Measurements from ENCODE around the gene ZNF485.
"Not testable (repeated sequence)": the region's sequence is repeated elsewhere in the genome, so short reads cannot be mapped to it uniquely, and the experiment has no call there.

ZNF485 gene

DNA sequence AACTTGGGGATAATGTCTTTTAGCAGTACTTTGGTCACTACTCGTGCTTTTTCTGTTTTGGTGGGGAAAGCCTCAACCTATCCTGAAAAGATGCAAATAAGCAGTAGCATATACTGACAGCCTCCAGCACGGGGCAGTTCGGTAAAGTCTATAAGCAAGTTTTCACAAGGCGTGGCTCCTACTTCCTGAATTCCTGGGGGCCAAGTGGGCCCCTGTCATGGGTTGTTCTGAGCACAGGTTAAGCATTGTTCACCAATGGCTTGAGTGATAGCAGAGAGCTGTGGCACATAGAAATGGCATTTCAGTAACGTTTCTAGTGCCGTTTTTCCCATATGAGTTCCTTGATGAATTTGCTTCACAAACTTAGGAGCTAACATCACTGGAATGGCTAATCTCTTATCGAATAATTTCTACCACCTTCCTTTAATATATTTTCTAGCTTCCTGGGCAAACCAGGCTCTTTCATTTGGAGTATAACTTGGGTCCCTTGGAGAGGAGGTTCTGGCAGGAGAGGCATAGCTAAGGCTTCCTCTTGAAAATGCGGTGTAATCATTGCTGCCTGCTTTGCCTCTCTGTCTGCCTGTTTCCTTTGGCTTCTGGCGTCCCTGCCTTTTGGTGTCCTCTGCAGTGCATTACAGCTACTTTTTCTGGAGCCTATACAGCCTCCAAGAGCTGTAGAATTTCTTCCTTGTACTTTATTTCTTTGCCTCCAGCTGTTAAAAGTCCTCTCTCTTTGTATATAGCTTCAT lies 20.1 kb upstream of the ZNF485 start:
- no peak overlapping the region for H3K4me3 ChIP-seq (ENCODE audit: low read length)
- no peak overlapping the region for H3K4me2 ChIP-seq (ENCODE audit: low read length)
- peaks cover 17% of the 10 kb centered on the region for H3K27me3 ChIP-seq (ENCODE audit: control insufficient read depth, insufficient read depth, low read length)
- no peak overlapping the region for H3K9ac ChIP-seq (ENCODE audit: low read depth, low read length)
- H3K36me3 ChIP-seq (ENCODE audit: insufficient read depth, low read length) = no peaks in the 10 kb centered on the region
- H3K9me3 ChIP-seq (replicated peaks; ENCODE audit: low read length) = no peaks in the 10 kb centered on the region
- H3K4me1 ChIP-seq (ENCODE audit: control insufficient read depth, insufficient read depth, low read length) = no peaks in the 10 kb centered on the region

- not testable (repeated sequence) for H3K9ac ChIP-seq (ENCODE audit: low read depth, low read length); H3K4me1 ChIP-seq (ENCODE audit: control insufficient read depth, insufficient read depth, low read length); H3K4me2 ChIP-seq (ENCODE audit: low read length); H3K4me3 ChIP-seq (ENCODE audit: low read length); H3K9me3 ChIP-seq (replicated peaks; ENCODE audit: low read length); H3K36me3 ChIP-seq (ENCODE audit: insufficient read depth, low read length)
- peaks cover 17% of the 10 kb centered on the region for H3K27me3 ChIP-seq (ENCODE audit: control insufficient read depth, insufficient read depth, low read length)
These were observed 19.5 kb upstream of the ZNF485 start for GRCh38 chr10:43586730-43587115.

DNA sequence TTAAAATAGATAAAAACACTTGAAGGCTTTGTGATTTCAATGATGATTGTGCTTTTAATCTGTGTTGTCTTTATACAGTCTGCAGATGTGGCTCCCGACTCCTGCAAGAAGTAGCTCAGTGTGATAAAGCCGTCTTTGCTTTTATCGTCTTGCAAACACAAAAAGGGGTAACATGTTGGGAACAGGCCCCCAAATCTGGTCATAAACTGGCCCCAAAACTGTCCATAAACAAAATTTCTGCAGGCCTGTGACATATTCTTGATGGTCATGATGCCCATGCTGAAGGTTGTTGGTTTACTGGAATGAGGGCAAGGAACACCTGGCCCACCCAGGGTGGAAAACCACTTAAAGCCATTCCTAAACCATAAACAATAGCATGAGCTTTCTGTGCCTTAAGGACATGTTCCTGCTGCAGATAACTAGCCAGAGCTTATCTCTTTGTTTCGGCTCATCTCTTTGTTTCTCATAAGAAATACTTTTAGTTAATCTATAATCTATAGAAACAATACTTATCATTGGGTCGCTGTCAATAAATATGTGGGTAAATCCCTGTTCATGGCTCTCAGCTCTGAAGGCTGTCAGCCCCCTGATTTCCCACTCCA lies 14.8 kb upstream of the ZNF485 start:
- Histone ChIP-seq H3K9me3 (replicated peaks; ENCODE audit: low read length) (peaks cover 3% of the 10 kb centered on the region), H3K4me2 (ENCODE audit: low read length) (no peak overlapping the region), H3K36me3 (ENCODE audit: insufficient read depth, low read length) (no peaks in the 10 kb centered on the region), H3K4me3 (ENCODE audit: low read length) (no peak overlapping the region), H3K9ac (ENCODE audit: low read depth, low read length) (no peak overlapping the region), H3K4me1 (ENCODE audit: control insufficient read depth, insufficient read depth, low read length) (peaks cover 3% of the 10 kb centered on the region), H3K27me3 (ENCODE audit: control insufficient read depth, insufficient read depth, low read length) (peaks cover 19% of the 10 kb centered on the region)

- peak overlapping the region; percentile 41 for H3K9ac ChIP-seq (ENCODE audit: low read depth, low read length)
- peak overlapping the region; percentile 86 for H3K4me2 ChIP-seq (ENCODE audit: low read length)
- H3K27me3 ChIP-seq (ENCODE audit: control insufficient read depth, insufficient read depth, low read length) = peaks cover 6% of the 10 kb centered on the region
- peak overlapping the region; percentile 62 for H3K4me3 ChIP-seq (ENCODE audit: low read length)
- H3K4me1 ChIP-seq (ENCODE audit: control insufficient read depth, insufficient read depth, low read length) = peaks cover 3% of the 10 kb centered on the region
- H3K36me3 ChIP-seq (ENCODE audit: insufficient read depth, low read length) = no peaks in the 10 kb centered on the region
- H3K9me3 ChIP-seq (replicated peaks; ENCODE audit: low read length) = peaks cover 3% of the 10 kb centered on the region
These were observed 11.2 kb upstream of the ZNF485 start for GRCh38 chr10:43594944-43595589.

GRCh38 chr10:43595739-43596298 lies 10.4 kb upstream of the ZNF485 start:
- Histone ChIP-seq H3K4me2 (ENCODE audit: low read length) (peak overlapping the region; percentile 86), H3K27me3 (ENCODE audit: control insufficient read depth, insufficient read depth, low read length) (peaks cover 6% of the 10 kb centered on the region), H3K9ac (ENCODE audit: low read depth, low read length) (no peak overlapping the region), H3K4me3 (ENCODE audit: low read length) (no peak overlapping the region), H3K9me3 (replicated peaks; ENCODE audit: low read length) (peaks cover 3% of the 10 kb centered on the region), H3K4me1 (ENCODE audit: control insufficient read depth, insufficient read depth, low read length) (peaks cover 3% of the 10 kb centered on the region), H3K36me3 (ENCODE audit: insufficient read depth, low read length) (no peaks in the 10 kb centered on the region)

DNA sequence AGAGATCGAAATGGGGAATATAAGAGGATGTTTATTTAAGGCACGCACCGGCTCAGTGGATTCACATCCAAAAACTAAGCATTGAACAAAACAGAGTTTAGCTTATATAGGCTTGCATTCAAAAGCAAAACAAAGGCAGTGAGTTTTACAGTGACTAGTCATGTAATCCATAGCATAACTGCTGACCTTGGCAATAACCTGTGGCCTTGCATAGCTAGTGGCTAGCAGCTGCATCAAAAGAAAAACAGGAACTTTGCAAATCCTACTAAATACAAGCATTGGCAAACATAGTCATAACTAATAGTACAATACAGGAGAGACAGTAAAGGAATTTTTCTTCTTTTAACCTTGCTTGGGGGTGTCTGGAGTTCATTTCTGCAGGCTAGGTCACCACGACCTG lies 9.7 kb upstream of the ZNF485 start:
- H3K4me2 ChIP-seq (ENCODE audit: low read length) = no peak overlapping the region
- peaks cover 9% of the 10 kb centered on the region for H3K27me3 ChIP-seq (ENCODE audit: control insufficient read depth, insufficient read depth, low read length)
- H3K9ac ChIP-seq (ENCODE audit: low read depth, low read length) = no peak overlapping the region
- H3K36me3 ChIP-seq (ENCODE audit: insufficient read depth, low read length) = no peaks in the 10 kb centered on the region
- no peak overlapping the region for H3K4me3 ChIP-seq (ENCODE audit: low read length)
- peaks cover 3% of the 10 kb centered on the region for H3K4me1 ChIP-seq (ENCODE audit: control insufficient read depth, insufficient read depth, low read length)
- H3K9me3 ChIP-seq (replicated peaks; ENCODE audit: low read length) = peaks cover 1% of the 10 kb centered on the region

- H3K9ac ChIP-seq (ENCODE audit: low read depth, low read length) = no peak overlapping the region
- no peak overlapping the region for H3K4me3 ChIP-seq (ENCODE audit: low read length)
- peaks cover 9% of the 10 kb centered on the region for H3K27me3 ChIP-seq (ENCODE audit: control insufficient read depth, insufficient read depth, low read length)
- H3K4me2 ChIP-seq (ENCODE audit: low read length) = no peak overlapping the region
- peaks cover 3% of the 10 kb centered on the region for H3K4me1 ChIP-seq (ENCODE audit: control insufficient read depth, insufficient read depth, low read length)
- no peaks in the 10 kb centered on the region for H3K36me3 ChIP-seq (ENCODE audit: insufficient read depth, low read length)
- H3K9me3 ChIP-seq (replicated peaks; ENCODE audit: low read length) = no peaks in the 10 kb centered on the region
These were observed 7.8 kb upstream of the ZNF485 start for GRCh38 chr10:43598446-43598845.

DNA sequence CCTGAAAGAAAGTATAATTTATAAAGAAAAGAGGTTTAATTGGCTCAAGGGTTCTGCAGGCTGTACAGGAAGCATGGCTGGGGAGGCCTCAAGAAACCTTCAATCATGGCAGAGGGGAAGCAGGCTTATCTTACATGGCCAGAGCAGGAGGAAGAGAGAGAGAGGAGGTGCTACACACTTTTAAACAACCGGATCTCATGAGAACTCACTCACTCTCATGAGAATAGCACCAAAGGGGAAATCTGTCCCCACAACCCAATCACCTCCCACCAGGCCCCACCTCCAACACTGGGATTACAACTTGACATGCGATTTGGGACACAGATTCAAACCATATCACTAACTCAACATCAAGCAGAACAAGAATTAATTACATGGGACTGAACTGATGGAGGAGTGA lies 6.9 kb upstream of the ZNF485 start:
- H3K4me1 ChIP-seq (ENCODE audit: control insufficient read depth, insufficient read depth, low read length) = peaks cover 3% of the 10 kb centered on the region
- H3K27me3 ChIP-seq (ENCODE audit: control insufficient read depth, insufficient read depth, low read length) = peaks cover 9% of the 10 kb centered on the region
- no peak overlapping the region for H3K9ac ChIP-seq (ENCODE audit: low read depth, low read length)
- no peak overlapping the region for H3K4me3 ChIP-seq (ENCODE audit: low read length)
- no peaks in the 10 kb centered on the region for H3K36me3 ChIP-seq (ENCODE audit: insufficient read depth, low read length)
- no peaks in the 10 kb centered on the region for H3K9me3 ChIP-seq (replicated peaks; ENCODE audit: low read length)
- no peak overlapping the region for H3K4me2 ChIP-seq (ENCODE audit: low read length)

GRCh38 chr10:43601576-43601975 lies 4.7 kb upstream of the ZNF485 start:
- H3K4me1 ChIP-seq (ENCODE audit: control insufficient read depth, insufficient read depth, low read length); H3K9ac ChIP-seq (ENCODE audit: low read depth, low read length); H3K9me3 ChIP-seq (replicated peaks; ENCODE audit: low read length); H3K36me3 ChIP-seq (ENCODE audit: insufficient read depth, low read length); H3K27me3 ChIP-seq (ENCODE audit: control insufficient read depth, insufficient read depth, low read length); H3K4me2 ChIP-seq (ENCODE audit: low read length); H3K4me3 ChIP-seq (ENCODE audit: low read length): not testable (repeated sequence)

- peaks cover 9% of the 10 kb centered on the region for H3K27me3 ChIP-seq (ENCODE audit: control insufficient read depth, insufficient read depth, low read length)
- no peaks in the 10 kb centered on the region for H3K9me3 ChIP-seq (replicated peaks; ENCODE audit: low read length)
- H3K36me3 ChIP-seq (ENCODE audit: insufficient read depth, low read length) = peaks cover 4% of the 10 kb centered on the region
- H3K4me2 ChIP-seq (ENCODE audit: low read length) = peak overlapping the region; percentile 97
- H3K9ac ChIP-seq (ENCODE audit: low read depth, low read length) = no peak overlapping the region
- peak overlapping the region; percentile 82 for H3K4me3 ChIP-seq (ENCODE audit: low read length)
- peaks cover 8% of the 10 kb centered on the region for H3K4me1 ChIP-seq (ENCODE audit: control insufficient read depth, insufficient read depth, low read length)
These were observed 352 bp upstream of the ZNF485 start for GRCh38 chr10:43605850-43606322.

- Histone ChIP-seq H3K36me3 (ENCODE audit: insufficient read depth, low read length) (peaks cover 4% of the 10 kb centered on the region), H3K9ac (ENCODE audit: low read depth, low read length) (peak overlapping the region; percentile 79), H3K27me3 (ENCODE audit: control insufficient read depth, insufficient read depth, low read length) (peaks cover 3% of the 10 kb centered on the region), H3K4me2 (ENCODE audit: low read length) (peak overlapping the region; percentile 97), H3K4me1 (ENCODE audit: control insufficient read depth, insufficient read depth, low read length) (peaks cover 8% of the 10 kb centered on the region), H3K9me3 (replicated peaks; ENCODE audit: low read length) (no peaks in the 10 kb centered on the region), H3K4me3 (ENCODE audit: low read length) (peak overlapping the region; percentile 82)
These were observed 948 bp downstream of the ZNF485 start for GRCh38 chr10:43607199-43607573.
